GM20431 (cell line): ENCODE results near the gene SLC41A2.
"Not testable (repeated sequence)": the region's sequence is repeated elsewhere in the genome, so short reads cannot be mapped to it uniquely, and the experiment has no call there.

ENCODE experiments used
- in situ Hi-C: fragments of 300-500 bp; cut with MseI, MboI; formaldehyde crosslinking; loops from one replicate; pipeline ENCODE4 v1.15.0; 2020; ENCODE audit warnings: low sequenced_read_pairs; ENCODE audit not compliant: unreplicated experiment

SLC41A2 gene

GRCh38 chr12:104964856-104965205, 6.7 kb upstream of the SLC41A2 start:
- in situ Hi-C loops, result no loop called here

- in situ Hi-C loops, result no loop called here
Measured at GRCh38 chr12:104964167-104964855, 6.2 kb upstream of the SLC41A2 start.

GRCh38 chr12:104963757-104964156, 5.7 kb upstream of the SLC41A2 start:
- in situ Hi-C loops, result no loop called here

GRCh38 chr12:104960464-104960863, 2.4 kb upstream of the SLC41A2 start:
- in situ Hi-C loops, result no loop called here

GRCh38 chr12:104959335-104959841, 1.3 kb upstream of the SLC41A2 start:
- in situ Hi-C loops, result no loop called here

- in situ Hi-C loops, result no loop called here
Measured at GRCh38 chr12:104958805-104959334, 780 bp upstream of the SLC41A2 start.

- in situ Hi-C loops, result no loop called here
Measured at GRCh38 chr12:104957719-104958000, 430 bp downstream of the SLC41A2 start.

GRCh38 chr12:104956870-104957718, 996 bp downstream of the SLC41A2 start:
- in situ Hi-C loops, result no loop called here

GRCh38 chr12:104955703-104956102, 2.4 kb downstream of the SLC41A2 start:
- in situ Hi-C loops, result no loop called here

- in situ Hi-C loops, result no loop called here
Measured at GRCh38 chr12:104953323-104953722, 4.8 kb downstream of the SLC41A2 start.

- in situ Hi-C loops, result no loop called here
Measured at GRCh38 chr12:104952816-104953215, 5.3 kb downstream of the SLC41A2 start.

- in situ Hi-C loops, result no loop called here
Measured at GRCh38 chr12:104951759-104952509, 6.2 kb downstream of the SLC41A2 start.

- in situ Hi-C loops, result not testable (repeated sequence)
Measured at GRCh38 chr12:104948716-104949115, 9.4 kb downstream of the SLC41A2 start.

- in situ Hi-C loops, result no loop called here
Measured at GRCh38 chr12:104944252-104944651, 13.8 kb downstream of the SLC41A2 start.

GRCh38 chr12:104943401-104943800, 14.7 kb downstream of the SLC41A2 start:
- in situ Hi-C loops, result not testable (repeated sequence)

GRCh38 chr12:104942075-104942474, 16.0 kb downstream of the SLC41A2 start:
- in situ Hi-C loops, result no loop called here

GRCh38 chr12:104941454-104941853, 16.6 kb downstream of the SLC41A2 start:
- in situ Hi-C loops, result no loop called here

GRCh38 chr12:104939089-104939488, 19.0 kb downstream of the SLC41A2 start:
- in situ Hi-C loops, result no loop called here

- in situ Hi-C loops, result no loop called here
Measured at GRCh38 chr12:104938371-104938770, 19.7 kb downstream of the SLC41A2 start.

GRCh38 chr12:104935886-104936285, 22.2 kb downstream of the SLC41A2 start:
- in situ Hi-C loops, result no loop called here

- in situ Hi-C loops, result no loop called here
Measured at GRCh38 chr12:104933778-104934177, 24.3 kb downstream of the SLC41A2 start.
